ENCODE data around the gene AATK.

DNA sequence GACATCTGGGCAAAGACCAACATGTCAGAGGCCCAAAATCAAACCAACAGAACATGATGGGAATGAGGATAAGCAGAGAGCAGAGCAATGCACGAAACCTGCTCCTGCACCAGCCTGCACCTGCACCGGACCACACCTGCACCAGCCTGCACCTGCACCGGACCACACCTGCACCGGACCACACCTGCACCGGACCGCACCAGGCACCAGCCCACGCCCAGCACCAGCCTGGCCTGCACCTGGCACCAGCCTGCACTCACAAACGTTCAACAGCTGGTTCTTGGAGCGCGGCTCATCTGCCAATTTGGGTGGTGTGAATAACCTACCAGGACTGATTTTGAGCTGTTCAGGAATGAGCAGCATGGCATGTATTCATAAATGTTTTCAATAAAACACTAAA is 38.6 kb upstream of the AATK start:
- TF ChIP-seq EZH2phosphoT487 (IDR thresholded peaks at IDR 0.05; ENCODE audit: insufficient read depth, low read depth), result no peak
- no peak for TF ChIP-seq EZH2 (IDR thresholded peaks at IDR 0.05; ENCODE audit: insufficient read depth, poor library complexity, severe bottlenecking)
